GM12891 (cell line): ENCODE data around the gene ZNF506.
"Not testable (repeated sequence)": the region's sequence is repeated elsewhere in the genome, so short reads cannot be mapped to it uniquely, and the experiment has no call there.

ENCODE experiments used
- PAX5 ChIP-seq: IDR thresholded peaks from 2 replicates; pipeline ENCODE4 v1.6.1; 2011; ENCODE audit warnings: low read length, moderate library complexity, mild to moderate bottlenecking; ENCODE audit not compliant: insufficient read depth, severe bottlenecking
- POLR2A ChIP-seq: IDR thresholded peaks from 2 replicates; pipeline ENCODE4 v1.6.1; 2011; ENCODE audit warnings: low read depth, low read length, control low read depth
- POLR2AphosphoS5 ChIP-seq: IDR thresholded peaks from 2 replicates; pipeline ENCODE4 v1.6.1; 2011; ENCODE audit warnings: low read depth, low read length, control low read depth
- POU2F2 ChIP-seq: IDR thresholded peaks from 2 replicates; pipeline ENCODE4 v1.6.1; 2011; ENCODE audit warnings: low read depth, mild to moderate bottlenecking, control low read depth, low read length, moderate library complexity
- TAF1 ChIP-seq: IDR thresholded peaks from 2 replicates; pipeline ENCODE4 v1.6.1; 2011; ENCODE audit warnings: low read depth, low read length, control low read depth

DNA sequence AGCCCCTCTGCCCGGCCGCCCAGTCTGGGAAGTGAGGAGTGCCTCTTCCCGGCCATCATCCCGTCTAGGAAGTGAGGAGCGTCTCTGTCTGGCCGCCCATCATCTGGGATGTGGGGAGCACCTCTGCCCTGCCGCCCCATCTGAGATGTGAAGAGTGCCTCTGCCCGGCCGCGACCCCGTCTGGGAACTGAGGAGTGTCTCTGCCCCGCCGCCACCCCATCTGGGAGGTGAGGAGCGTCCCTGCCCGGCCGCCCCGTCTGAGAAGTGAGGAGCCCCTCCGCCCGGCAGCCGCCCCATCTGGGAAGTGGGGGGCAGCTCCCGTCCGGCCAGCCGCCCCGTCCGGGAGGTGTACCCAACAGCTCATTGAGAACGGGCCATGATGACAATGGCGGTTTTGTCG lies 51.6 kb downstream of the ZNF506 start:
- TF ChIP-seq TAF1, POLR2A, PAX5, POU2F2, POLR2AphosphoS5: not testable (repeated sequence)
